ENCODE data around the gene LETM1.

LETM1 gene

GRCh38 chr4:1792832-1793495 lies 63.0 kb downstream of the LETM1 start, which contains the start of gene FGFR3:
TSS of gene FGFR3 (plus strand) at chr4:1793293. CDS start at chr4:1793935, 642 bp downstream.
- DNase-seq = peak; percentile 16

GRCh38 chr4:1792158-1792831 lies 63.7 kb downstream of the LETM1 start:
- no peak for DNase-seq

GRCh38 chr4:1790005-1790404 lies 66.0 kb downstream of the LETM1 start:
- no peak for DNase-seq

- no peak for DNase-seq
Observed at GRCh38 chr4:1789552-1789951, 66.4 kb downstream of the LETM1 start.

GRCh38 chr4:1788254-1788973 lies 67.5 kb downstream of the LETM1 start:
- DNase-seq = no peak

GRCh38 chr4:1787411-1788077 lies 68.4 kb downstream of the LETM1 start:
- DNase-seq = no peak

- no peak for DNase-seq
Observed at GRCh38 chr4:1786544-1787362, 69.2 kb downstream of the LETM1 start.

GRCh38 chr4:1785592-1785991 lies 70.4 kb downstream of the LETM1 start:
- no peak for DNase-seq

GRCh38 chr4:1784789-1785591 lies 71.0 kb downstream of the LETM1 start:
- no peak for DNase-seq

GRCh38 chr4:1784395-1784788 lies 71.6 kb downstream of the LETM1 start:
- no peak for DNase-seq

- DNase-seq = no peak
Observed at GRCh38 chr4:1783970-1784369, 72.0 kb downstream of the LETM1 start.

GRCh38 chr4:1783015-1783414 lies 72.9 kb downstream of the LETM1 start:
- no peak for DNase-seq

- DNase-seq = no peak
Observed at GRCh38 chr4:1780435-1780834, 75.5 kb downstream of the LETM1 start.

GRCh38 chr4:1779588-1780382 lies 76.2 kb downstream of the LETM1 start:
- no peak for DNase-seq

- DNase-seq = no peak
Observed at GRCh38 chr4:1778642-1779392, 77.1 kb downstream of the LETM1 start.

GRCh38 chr4:1777822-1778641 lies 77.9 kb downstream of the LETM1 start:
- no peak for DNase-seq

GRCh38 chr4:1776521-1777161 lies 79.3 kb downstream of the LETM1 start:
- DNase-seq = no peak

- DNase-seq = no peak
Observed at GRCh38 chr4:1775731-1776500, 80.0 kb downstream of the LETM1 start.
